ENCODE measurements around the gene ASH1L.
A peak's percentile ranks its signal among the peaks of the same experiment; 100 is the strongest.
"Not testable (repeated sequence)": the region's sequence is repeated elsewhere in the genome, so short reads cannot be mapped to it uniquely, and the experiment has no call there.

ASH1L gene

GRCh38 chr1:155488419-155488818, 74.2 kb downstream of the ASH1L start:
- not testable (repeated sequence) for DNase-seq (ENCODE audit: low spot score)

- DNase-seq (ENCODE audit: low spot score), result no peak
Measured at GRCh38 chr1:155487541-155487940, 75.1 kb downstream of the ASH1L start.

GRCh38 chr1:155486952-155487351, 75.7 kb downstream of the ASH1L start:
- not testable (repeated sequence) for DNase-seq (ENCODE audit: low spot score)

GRCh38 chr1:155485945-155486344, 76.7 kb downstream of the ASH1L start:
- DNase-seq (ENCODE audit: low spot score), result no peak

- no peak for DNase-seq (ENCODE audit: low spot score)
Measured at GRCh38 chr1:155485222-155485621, 77.4 kb downstream of the ASH1L start.

GRCh38 chr1:155481741-155482241, 80.8 kb downstream of the ASH1L start:
- no peak for DNase-seq (ENCODE audit: low spot score)

GRCh38 chr1:155479205-155479604, 83.4 kb downstream of the ASH1L start:
- peak; percentile 50 for DNase-seq (ENCODE audit: low spot score)

- DNase-seq (ENCODE audit: low spot score), result no peak
Measured at GRCh38 chr1:155478270-155478852, 84.2 kb downstream of the ASH1L start.

- DNase-seq (ENCODE audit: low spot score), result no peak
Measured at GRCh38 chr1:155474146-155474545, 88.5 kb downstream of the ASH1L start.

GRCh38 chr1:155473151-155473821, 89.3 kb downstream of the ASH1L start:
- no peak for DNase-seq (ENCODE audit: low spot score)

- no peak for DNase-seq (ENCODE audit: low spot score)
Measured at GRCh38 chr1:155472491-155473083, 90.0 kb downstream of the ASH1L start.

GRCh38 chr1:155471891-155472290, 90.7 kb downstream of the ASH1L start:
- no peak for DNase-seq (ENCODE audit: low spot score)

- no peak for DNase-seq (ENCODE audit: low spot score)
Measured at GRCh38 chr1:155471026-155471425, 91.6 kb downstream of the ASH1L start.

- peak; percentile 62 for DNase-seq (ENCODE audit: low spot score)
Measured at GRCh38 chr1:155466996-155467395, 95.6 kb downstream of the ASH1L start.

- DNase-seq (ENCODE audit: low spot score), result no peak
Measured at GRCh38 chr1:155466617-155466972, 96.0 kb downstream of the ASH1L start.

- DNase-seq (ENCODE audit: low spot score), result peak; percentile 79
Measured at GRCh38 chr1:155463865-155464650, 98.5 kb downstream of the ASH1L start.

- DNase-seq (ENCODE audit: low spot score), result no peak
Measured at GRCh38 chr1:155458111-155458510, 104.5 kb downstream of the ASH1L start.

GRCh38 chr1:155457266-155457665, 105.3 kb downstream of the ASH1L start:
- DNase-seq (ENCODE audit: low spot score), result no peak

- peak; percentile 33 for DNase-seq (ENCODE audit: low spot score)
Measured at GRCh38 chr1:155455588-155456195, 106.9 kb downstream of the ASH1L start.

GRCh38 chr1:155454096-155454495, 108.5 kb downstream of the ASH1L start:
- no peak for DNase-seq (ENCODE audit: low spot score)

- no peak for DNase-seq (ENCODE audit: low spot score)
Measured at GRCh38 chr1:155453141-155453540, 109.5 kb downstream of the ASH1L start.

- no peak for DNase-seq (ENCODE audit: low spot score)
Measured at GRCh38 chr1:155451199-155451598, 111.4 kb downstream of the ASH1L start.
